ENCODE measurements around the gene LYZL1. TPM values are rescaled to one million over a fixed set of nuclear protein-coding genes. Genes with fewer than 3 reads are reported as not detected.

LYZL1 gene
- polyA plus RNA-seq, 1 of the 3 experiments (the other 2 are of a cell fraction): not detected

GRCh38 chr10:29269486-29269885, 19.4 kb upstream of the LYZL1 start:
- Histone ChIP-seq H3K9me3 (no peaks in the 10 kb centered on the region), H3K4me2 (no peak overlapping the region), H3K9me2 (no peaks in the 10 kb centered on the region), H3F3A (replicated peaks; ENCODE audit: insufficient read depth) (no peaks in the 10 kb centered on the region), H3K27ac (ENCODE audit: low read depth in 2 of 2, low read length in 1 of 2) (no peak overlapping the region), H3K27me3 (ENCODE audit: insufficient read depth) (no peaks in the 10 kb centered on the region; the same call in 1 of the 2 replicates), H3K36me3 (replicated peaks in 1 of 2; ENCODE audit: control insufficient read depth in 1 of 2, insufficient read depth in 2 of 2, low read length in 1 of 2) (no peaks in the 10 kb centered on the region), H2AFZ (ENCODE audit: low read depth) (no peak overlapping the region), H3K79me2 (ENCODE audit: insufficient read depth) (no peaks in the 10 kb centered on the region), H4K20me1 (ENCODE audit: insufficient read depth) (no peaks in the 10 kb centered on the region), H3K4me1 (ENCODE audit: control insufficient read depth in 1 of 2, insufficient read depth in 2 of 2, low read depth in 1 of 2, low read length in 1 of 2) (peaks cover 0 to 3% of the 10 kb centered on the region in 2 experiments; a peak in 1 of 4 replicates), H3K9ac (no peak overlapping the region), H3K4me3 (ENCODE audit: low read depth in 2 of 2, low read length in 1 of 2) (no peak overlapping the region)
- no peak for DNase-seq
- CTCF ChIA-PET: no interaction called here
- no peak for TF ChIP-seq MAX (IDR thresholded peaks at IDR 0.05; ENCODE audit: low read depth)
- TF ChIP-seq USF2 (IDR thresholded peaks at IDR 0.05; ENCODE audit: borderline replicate concordance, low read depth, low read length): no peak
- TF ChIP-seq FOSL2 (IDR thresholded peaks at IDR 0.05; ENCODE audit: borderline replicate concordance, low read depth): no peak
- no peak for TF ChIP-seq USF1 (IDR thresholded peaks at IDR 0.05; ENCODE audit: borderline replicate concordance, low read depth)
- WGBS (ENCODE audit: low lambda C conversion rate): 67% methylated on average over 8 of the region's 8 CpGs
- POLR2A ChIA-PET: no interaction called here

- no peaks in the 10 kb centered on the region for H3K79me2 ChIP-seq (ENCODE audit: insufficient read depth)
- no peaks in the 10 kb centered on the region for H3F3A ChIP-seq (replicated peaks; ENCODE audit: insufficient read depth)
- no peak overlapping the region for H3K9ac ChIP-seq
- no peaks in the 10 kb centered on the region for H3K9me3 ChIP-seq
- H3K9me2 ChIP-seq: no peaks in the 10 kb centered on the region
- CTCF ChIA-PET: no interaction called here
- peaks cover 0 to 3% of the 10 kb centered on the region in 2 experiments; a peak in 1 of 4 replicates for H3K4me1 ChIP-seq (ENCODE audit: control insufficient read depth in 1 of 2, insufficient read depth in 2 of 2, low read depth in 1 of 2, low read length in 1 of 2)
- H3K27me3 ChIP-seq (ENCODE audit: insufficient read depth): no peaks in the 10 kb centered on the region; the same call in 1 of the 2 replicates
- POLR2A ChIA-PET: no interaction called here
- H3K4me2 ChIP-seq: no peak overlapping the region
- H3K27ac ChIP-seq (ENCODE audit: low read depth in 2 of 2, low read length in 1 of 2): no peak overlapping the region
- no peak overlapping the region for H3K4me3 ChIP-seq (ENCODE audit: low read depth in 2 of 2, low read length in 1 of 2)
- no peak for TF ChIP-seq EZH2phosphoT487 (IDR thresholded peaks at IDR 0.05; ENCODE audit: borderline replicate concordance, low read depth)
- no peak for TF ChIP-seq POLR2AphosphoS5 (IDR thresholded peaks at IDR 0.05; ENCODE audit: low read depth, low read length)
- no peak for TF ChIP-seq MXI1 (IDR thresholded peaks at IDR 0.05; ENCODE audit: low read depth, low read length)
- TF ChIP-seq REST (IDR thresholded peaks at IDR 0.05; ENCODE audit: low read depth, low read length): no peak
- no peak for TF ChIP-seq EP300 (IDR thresholded peaks at IDR 0.05; ENCODE audit: borderline replicate concordance in 1 of 2, low read depth in 1 of 2, low read length in 1 of 2)
- no peak for TF ChIP-seq CTCF (IDR thresholded peaks at IDR 0.05)
- TF ChIP-seq SMC3 (IDR thresholded peaks at IDR 0.05; ENCODE audit: low read depth, low read length): no peak
- TF ChIP-seq MAX (IDR thresholded peaks at IDR 0.05; ENCODE audit: low read depth): no peak
- TF ChIP-seq ELF1 (IDR thresholded peaks at IDR 0.05): no peak
- TF ChIP-seq FOXJ3 (CRISPR knock-in tag; IDR thresholded peaks at IDR 0.05): no peak
- no peak for TF ChIP-seq TEAD4 (IDR thresholded peaks at IDR 0.05; ENCODE audit: borderline replicate concordance, insufficient read depth)
- no peak for TF ChIP-seq IRF3 (IDR thresholded peaks at IDR 0.05; ENCODE audit: low read depth, low read length)
- DNase-seq: no peak
- no peak overlapping the region for H2AFZ ChIP-seq (ENCODE audit: low read depth)
- no peaks in the 10 kb centered on the region for H4K20me1 ChIP-seq (ENCODE audit: insufficient read depth)
- H3K36me3 ChIP-seq (replicated peaks in 1 of 2; ENCODE audit: control insufficient read depth in 1 of 2, insufficient read depth in 2 of 2, low read length in 1 of 2): no peaks in the 10 kb centered on the region
Measured at GRCh38 chr10:29270883-29271282, 18.0 kb upstream of the LYZL1 start.

All from SK-N-SH (cell line).